ENCODE measurements around the gene SMAD9.
"Not testable (repeated sequence)": the region's sequence is repeated elsewhere in the genome, so short reads cannot be mapped to it uniquely, and the experiment has no call there.

SMAD9 gene

DNA sequence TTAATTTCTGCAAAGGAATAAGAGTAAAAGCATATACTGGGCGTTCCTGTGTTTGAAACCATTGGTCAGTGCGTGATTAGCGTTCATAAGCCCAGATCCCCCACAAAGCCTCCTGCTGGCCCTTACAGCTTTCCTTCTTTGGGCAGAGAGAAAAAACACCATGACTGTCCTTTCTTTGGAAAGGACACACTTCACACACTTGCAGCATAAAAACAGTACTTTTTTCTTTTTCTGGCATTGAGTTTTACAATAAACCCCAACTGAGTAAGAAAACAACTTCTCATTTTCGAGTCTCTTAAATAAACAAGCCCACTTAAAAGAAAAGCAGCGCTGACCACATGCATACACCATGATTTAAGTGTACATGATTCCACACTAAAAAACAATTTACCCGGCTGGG lies 35.8 kb downstream of the SMAD9 start:
- WGBS, 2 experiments (ENCODE audit: insufficient coverage in 2 of 2), result 85 to 100% methylated on average over 4 to 5 of the region's 6 CpGs
- Histone ChIP-seq H3K4me1 (ENCODE audit: control insufficient read depth, insufficient read depth, low read length, poor library complexity, severe bottlenecking) (peaks cover 16% of the 10 kb centered on the region), H3K4me3 (ENCODE audit: extremely low read depth, insufficient read depth, low read length, poor library complexity, severe bottlenecking) (no peak overlapping the region), H3K9me3 (ENCODE audit: control insufficient read depth, low read length) (no peaks in the 10 kb centered on the region), H3K36me3 (ENCODE audit: control insufficient read depth, insufficient read depth, low read length) (peaks cover 6% of the 10 kb centered on the region), H3K27ac (ENCODE audit: low read depth, low read length, severe bottlenecking) (no peak overlapping the region)

DNA sequence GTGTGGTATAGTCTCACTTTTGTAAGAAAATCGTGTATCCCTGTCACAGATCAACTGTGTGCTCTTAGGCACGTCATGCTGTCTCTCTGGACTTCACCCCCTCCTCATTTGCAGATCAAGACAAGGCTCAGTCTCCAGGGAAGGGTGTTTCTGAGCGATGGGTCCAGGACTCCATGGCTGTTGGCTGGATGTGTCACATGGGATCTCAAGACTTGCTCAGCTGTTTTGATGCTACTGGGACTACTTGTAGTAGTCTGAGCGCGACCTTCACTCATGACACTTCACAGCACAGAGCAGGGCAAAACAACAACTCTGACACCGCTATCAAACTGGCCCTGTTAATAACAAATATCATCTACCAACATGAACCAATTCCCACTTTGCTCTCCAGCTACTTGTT lies 36.2 kb downstream of the SMAD9 start:
- Histone ChIP-seq H3K4me1 (ENCODE audit: control insufficient read depth, insufficient read depth, low read length, poor library complexity, severe bottlenecking) (peaks cover 16% of the 10 kb centered on the region), H3K9me3 (ENCODE audit: control insufficient read depth, low read length) (no peaks in the 10 kb centered on the region), H3K36me3 (ENCODE audit: control insufficient read depth, insufficient read depth, low read length) (peaks cover 9% of the 10 kb centered on the region), H3K27ac (ENCODE audit: low read depth, low read length, severe bottlenecking) (no peak overlapping the region), H3K4me3 (ENCODE audit: extremely low read depth, insufficient read depth, low read length, poor library complexity, severe bottlenecking) (no peak overlapping the region)
- WGBS, 2 experiments (ENCODE audit: insufficient coverage in 2 of 2), result 91 to 92% methylated on average over 5 of the region's 6 CpGs

DNA sequence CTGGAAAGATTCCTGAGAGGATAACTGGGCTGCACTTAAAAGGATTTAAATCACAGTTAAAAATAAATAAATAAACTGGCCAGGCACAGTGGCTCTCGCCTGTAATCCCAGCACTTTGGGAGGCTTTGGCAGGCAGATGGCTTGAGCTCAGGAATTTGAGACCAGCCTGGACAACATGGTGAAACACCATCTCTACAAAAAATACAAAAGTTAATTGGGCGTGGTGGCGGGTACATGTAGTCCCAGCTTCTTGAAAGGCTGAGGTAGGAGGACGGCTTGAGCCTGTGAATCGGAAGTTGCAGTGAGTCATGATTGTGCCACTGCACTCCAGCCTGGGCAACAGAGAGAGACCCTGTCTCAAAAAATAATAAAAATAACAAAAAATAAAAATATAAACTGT lies 36.6 kb downstream of the SMAD9 start:
- WGBS, 2 experiments (ENCODE audit: insufficient coverage in 2 of 2), result 83 to 93% methylated on average over 1 to 5 of the region's 5 CpGs
- Histone ChIP-seq H3K4me1 (ENCODE audit: control insufficient read depth, insufficient read depth, low read length, poor library complexity, severe bottlenecking) (peaks cover 15% of the 10 kb centered on the region), H3K36me3 (ENCODE audit: control insufficient read depth, insufficient read depth, low read length) (peaks cover 14% of the 10 kb centered on the region), H3K27ac (ENCODE audit: low read depth, low read length, severe bottlenecking) (peak overlapping the region; percentile 16)
- not testable (repeated sequence) for H3K9me3 ChIP-seq (ENCODE audit: control insufficient read depth, low read length); H3K4me3 ChIP-seq (ENCODE audit: extremely low read depth, insufficient read depth, low read length, poor library complexity, severe bottlenecking)

DNA sequence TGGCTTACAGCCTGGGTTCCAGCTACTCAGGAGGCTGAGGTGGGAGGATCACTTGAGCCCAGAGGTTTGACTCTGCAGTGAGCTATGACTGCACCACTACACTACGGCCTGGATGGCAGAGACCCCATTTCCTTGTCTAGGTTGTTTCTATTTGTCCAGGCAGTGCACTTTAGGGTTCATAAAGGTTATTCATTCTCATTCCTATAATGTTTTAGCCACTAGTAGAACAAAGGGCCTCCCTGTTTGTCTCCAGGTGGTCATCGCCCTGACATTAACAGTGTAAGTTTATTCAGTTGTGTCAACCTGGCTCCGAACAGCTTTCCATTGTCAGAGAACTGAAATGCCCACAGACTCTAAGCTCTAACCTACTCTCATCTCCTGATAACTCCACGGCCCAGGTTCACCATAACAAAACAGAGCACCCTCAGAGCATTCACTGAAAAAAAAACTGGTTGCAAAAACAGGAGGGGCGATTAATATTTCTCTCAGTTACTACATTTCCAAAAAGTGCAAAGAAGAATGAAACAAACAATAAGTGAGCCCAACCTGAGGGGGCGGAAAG lies 37.1 kb downstream of the SMAD9 start:
- WGBS, 2 experiments (ENCODE audit: insufficient coverage in 2 of 2), result 79 to 93% methylated on average over 3 to 4 of the region's 6 CpGs

DNA sequence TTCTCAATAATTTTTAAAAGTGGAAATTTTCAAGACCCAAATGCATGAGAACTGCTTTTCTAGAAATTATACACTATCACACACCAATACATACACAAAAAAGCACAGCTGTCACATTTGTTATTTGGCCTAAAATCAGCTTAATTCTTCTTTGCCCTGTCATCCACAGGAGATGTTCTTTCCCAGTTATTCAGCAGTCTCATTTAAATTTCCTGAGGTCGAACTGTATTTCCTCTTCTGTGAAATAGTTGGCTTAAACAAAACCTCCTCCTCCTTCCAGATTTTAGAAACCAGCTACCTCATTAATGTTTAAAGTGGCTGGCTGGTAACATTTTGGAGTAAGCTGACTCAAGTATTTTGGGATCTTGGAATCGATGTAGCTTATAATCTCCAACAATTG lies 39.1 kb downstream of the SMAD9 start:
- no peak overlapping the region for H3K4me3 ChIP-seq (ENCODE audit: extremely low read depth, insufficient read depth, low read length, poor library complexity, severe bottlenecking)
- peaks cover 10% of the 10 kb centered on the region for H3K4me1 ChIP-seq (ENCODE audit: control insufficient read depth, insufficient read depth, low read length, poor library complexity, severe bottlenecking)
- H3K36me3 ChIP-seq (ENCODE audit: control insufficient read depth, insufficient read depth, low read length), result peaks cover 20% of the 10 kb centered on the region
- no peaks in the 10 kb centered on the region for H3K9me3 ChIP-seq (ENCODE audit: control insufficient read depth, low read length)
- no CpG with 5 or more reads among the region's 2 CpGs for WGBS, 2 experiments (ENCODE audit: insufficient coverage in 2 of 2)
- H3K27ac ChIP-seq (ENCODE audit: low read depth, low read length, severe bottlenecking), result no peak overlapping the region

More for the DNA sequence above, 37.1 kb downstream of the SMAD9 start:
- Histone ChIP-seq H3K27ac (ENCODE audit: low read depth, low read length, severe bottlenecking) (peak overlapping the region; percentile 16), H3K4me1 (ENCODE audit: control insufficient read depth, insufficient read depth, low read length, poor library complexity, severe bottlenecking) (peaks cover 10% of the 10 kb centered on the region), H3K36me3 (ENCODE audit: control insufficient read depth, insufficient read depth, low read length) (peaks cover 17% of the 10 kb centered on the region), H3K4me3 (ENCODE audit: extremely low read depth, insufficient read depth, low read length, poor library complexity, severe bottlenecking) (no peak overlapping the region), H3K9me3 (ENCODE audit: control insufficient read depth, low read length) (no peaks in the 10 kb centered on the region)

DNA sequence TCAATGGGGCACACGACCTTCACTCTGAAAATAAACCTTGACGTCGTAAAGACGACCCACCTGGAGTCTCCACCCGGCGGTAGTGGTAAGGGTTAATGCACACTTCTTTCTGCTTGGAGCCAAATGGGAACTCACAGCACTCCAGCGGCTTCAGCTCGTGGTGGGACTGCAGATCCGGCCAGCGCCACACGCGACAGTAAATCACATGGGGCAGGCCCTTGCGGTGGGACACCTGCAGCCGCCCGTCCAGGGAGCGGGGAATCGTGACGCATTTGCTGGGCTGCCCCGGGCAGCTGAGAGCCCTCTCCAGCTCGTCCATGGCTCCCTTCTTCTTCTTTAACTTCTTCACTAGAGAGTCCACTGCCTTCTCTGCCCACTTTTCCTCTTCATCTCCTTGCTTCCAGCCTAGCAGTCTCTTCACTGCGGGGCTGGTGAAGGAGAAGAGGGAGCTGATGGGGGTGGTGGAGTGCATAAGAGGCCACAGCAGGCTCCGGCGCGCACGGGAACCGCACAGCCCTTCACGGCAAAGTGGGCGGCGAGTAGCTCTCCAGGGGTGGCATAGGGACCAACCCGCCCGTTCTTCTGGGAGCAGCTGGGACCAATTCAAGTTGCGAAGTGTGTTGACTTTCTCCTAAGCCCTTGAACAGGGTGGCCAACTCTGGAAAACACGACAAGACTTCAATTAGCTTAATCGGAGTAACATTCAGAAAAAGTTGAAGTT lies 40.7 kb downstream of the SMAD9 start:
- Histone ChIP-seq H3K4me3 (ENCODE audit: extremely low read depth, insufficient read depth, low read length, poor library complexity, severe bottlenecking) (no peak overlapping the region), H3K4me1 (ENCODE audit: control insufficient read depth, insufficient read depth, low read length, poor library complexity, severe bottlenecking) (peaks cover 9% of the 10 kb centered on the region), H3K27ac (ENCODE audit: low read depth, low read length, severe bottlenecking) (no peak overlapping the region), H3K9me3 (ENCODE audit: control insufficient read depth, low read length) (no peaks in the 10 kb centered on the region), H3K36me3 (ENCODE audit: control insufficient read depth, insufficient read depth, low read length) (peaks cover 22% of the 10 kb centered on the region)
- WGBS, 2 experiments (ENCODE audit: insufficient coverage in 2 of 2), result 95 to 97% methylated on average over 30 of the region's 34 CpGs

DNA sequence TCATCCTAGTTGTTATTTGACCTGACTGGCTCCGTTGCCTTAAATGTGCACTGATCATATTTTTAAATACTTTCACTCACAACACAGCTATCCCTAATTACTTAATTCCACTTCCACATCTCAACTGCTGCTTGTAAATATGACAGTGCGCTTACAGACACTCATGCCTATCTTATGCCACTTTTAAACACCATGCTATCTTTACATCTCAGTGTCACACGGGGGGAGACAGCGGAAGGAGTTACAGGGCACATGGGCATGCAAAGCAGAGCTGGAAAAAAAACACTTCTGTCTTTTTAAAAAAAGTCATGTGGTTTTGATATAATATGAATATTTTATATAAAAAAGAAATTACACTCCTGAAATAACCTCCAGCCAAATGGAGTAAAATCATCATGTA lies 44.1 kb downstream of the SMAD9 start:
- 92 to 100% methylated on average over 1 to 2 of the region's 4 CpGs for WGBS, 2 experiments (ENCODE audit: insufficient coverage in 2 of 2)
- Histone ChIP-seq H3K27ac (ENCODE audit: low read depth, low read length, severe bottlenecking) (no peak overlapping the region), H3K36me3 (ENCODE audit: control insufficient read depth, insufficient read depth, low read length) (peaks cover 41% of the 10 kb centered on the region), H3K9me3 (ENCODE audit: control insufficient read depth, low read length) (no peaks in the 10 kb centered on the region), H3K4me3 (ENCODE audit: extremely low read depth, insufficient read depth, low read length, poor library complexity, severe bottlenecking) (no peak overlapping the region), H3K4me1 (ENCODE audit: control insufficient read depth, insufficient read depth, low read length, poor library complexity, severe bottlenecking) (no peaks in the 10 kb centered on the region)

DNA sequence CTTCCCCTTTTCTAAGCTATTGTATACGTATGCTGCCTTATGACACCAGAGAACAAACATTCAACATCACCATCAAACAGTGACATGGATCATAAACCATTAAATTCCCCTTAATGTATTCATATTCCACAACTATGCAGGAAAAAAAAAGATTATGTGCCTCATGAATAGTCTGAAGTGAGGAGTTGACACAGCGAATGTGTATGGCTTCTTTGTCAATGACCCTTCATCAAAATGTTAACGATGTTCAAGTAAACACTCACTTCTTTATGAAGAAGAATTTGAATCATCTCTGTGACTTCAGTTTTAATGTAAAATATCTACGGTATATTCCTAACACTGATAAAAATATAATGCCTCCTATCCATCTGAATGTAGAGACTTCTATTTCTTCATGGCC lies 44.6 kb downstream of the SMAD9 start:
- Histone ChIP-seq H3K27ac (ENCODE audit: low read depth, low read length, severe bottlenecking) (no peak overlapping the region), H3K9me3 (ENCODE audit: control insufficient read depth, low read length) (no peaks in the 10 kb centered on the region), H3K36me3 (ENCODE audit: control insufficient read depth, insufficient read depth, low read length) (peaks cover 46% of the 10 kb centered on the region), H3K4me1 (ENCODE audit: control insufficient read depth, insufficient read depth, low read length, poor library complexity, severe bottlenecking) (no peaks in the 10 kb centered on the region), H3K4me3 (ENCODE audit: extremely low read depth, insufficient read depth, low read length, poor library complexity, severe bottlenecking) (no peak overlapping the region)
- WGBS, 2 experiments (ENCODE audit: insufficient coverage in 2 of 2), result 100% methylated on average over 1 of the region's 4 CpGs; no CpG with 5 or more reads in 1 of the 2 experiments

DNA sequence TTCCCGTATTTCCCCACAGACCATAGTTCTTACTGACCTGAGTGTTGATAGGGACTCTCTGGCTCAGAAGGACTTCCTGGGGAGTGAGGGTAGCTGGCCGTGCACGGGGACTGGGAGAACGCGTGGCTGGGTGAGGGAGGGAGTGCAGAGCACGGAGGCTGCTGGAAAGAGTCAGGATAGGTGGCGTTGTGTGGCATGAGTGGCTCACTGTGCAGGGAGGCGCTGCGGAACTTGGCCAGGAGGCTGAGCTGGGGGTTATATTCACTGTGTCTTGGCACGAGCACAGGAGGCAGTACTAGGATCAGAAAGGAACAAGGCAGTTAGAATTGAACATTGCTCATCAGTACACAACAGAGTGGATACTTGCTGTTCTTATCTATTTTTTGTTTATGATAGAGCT lies 47.4 kb downstream of the SMAD9 start:
- no peak overlapping the region for H3K4me3 ChIP-seq (ENCODE audit: extremely low read depth, insufficient read depth, low read length, poor library complexity, severe bottlenecking)
- no peaks in the 10 kb centered on the region for H3K9me3 ChIP-seq (ENCODE audit: control insufficient read depth, low read length)
- H3K27ac ChIP-seq (ENCODE audit: low read depth, low read length, severe bottlenecking), result no peak overlapping the region
- H3K4me1 ChIP-seq (ENCODE audit: control insufficient read depth, insufficient read depth, low read length, poor library complexity, severe bottlenecking), result no peaks in the 10 kb centered on the region
- peaks cover 46% of the 10 kb centered on the region for H3K36me3 ChIP-seq (ENCODE audit: control insufficient read depth, insufficient read depth, low read length)
- 72 to 79% methylated on average over 6 to 9 of the region's 10 CpGs for WGBS, 2 experiments (ENCODE audit: insufficient coverage in 2 of 2)

DNA sequence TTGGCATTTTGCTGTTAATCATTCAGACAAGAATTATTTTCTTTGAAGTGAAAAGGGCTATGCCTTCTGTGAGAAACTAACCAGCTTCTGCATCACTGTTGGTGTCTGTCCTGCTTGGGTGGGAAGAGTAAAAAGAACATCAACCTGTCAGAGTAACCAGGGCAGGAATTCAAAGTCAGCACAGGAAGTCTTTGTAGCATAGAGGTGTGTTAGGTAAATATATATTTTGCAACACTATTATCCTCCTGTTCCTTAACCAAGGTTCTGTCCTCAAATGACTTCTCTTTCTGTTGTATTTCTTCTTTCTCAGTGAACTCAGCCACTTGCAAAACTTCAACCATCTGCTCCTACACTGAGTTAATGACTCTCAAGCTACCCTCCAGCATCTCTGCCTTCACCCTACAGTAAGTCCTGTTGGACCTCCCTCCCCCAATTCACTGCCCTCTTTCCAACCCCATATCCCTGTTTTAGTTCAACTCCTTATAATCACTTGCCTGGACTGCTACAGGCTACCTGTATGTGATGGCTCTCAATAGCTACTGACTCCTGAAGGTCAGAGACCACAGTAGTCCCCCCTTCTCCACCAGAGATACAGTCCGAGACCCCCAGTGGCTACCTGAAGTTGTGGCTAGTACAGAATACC lies 49.9 kb downstream of the SMAD9 start:
- no CpG with 5 or more reads among the region's 1 CpG for WGBS, 2 experiments (ENCODE audit: insufficient coverage in 2 of 2)
- Histone ChIP-seq H3K4me3 (ENCODE audit: extremely low read depth, insufficient read depth, low read length, poor library complexity, severe bottlenecking) (no peak overlapping the region), H3K4me1 (ENCODE audit: control insufficient read depth, insufficient read depth, low read length, poor library complexity, severe bottlenecking) (no peaks in the 10 kb centered on the region), H3K36me3 (ENCODE audit: control insufficient read depth, insufficient read depth, low read length) (peaks cover 65% of the 10 kb centered on the region), H3K9me3 (ENCODE audit: control insufficient read depth, low read length) (no peaks in the 10 kb centered on the region), H3K27ac (ENCODE audit: low read depth, low read length, severe bottlenecking) (no peak overlapping the region)

DNA sequence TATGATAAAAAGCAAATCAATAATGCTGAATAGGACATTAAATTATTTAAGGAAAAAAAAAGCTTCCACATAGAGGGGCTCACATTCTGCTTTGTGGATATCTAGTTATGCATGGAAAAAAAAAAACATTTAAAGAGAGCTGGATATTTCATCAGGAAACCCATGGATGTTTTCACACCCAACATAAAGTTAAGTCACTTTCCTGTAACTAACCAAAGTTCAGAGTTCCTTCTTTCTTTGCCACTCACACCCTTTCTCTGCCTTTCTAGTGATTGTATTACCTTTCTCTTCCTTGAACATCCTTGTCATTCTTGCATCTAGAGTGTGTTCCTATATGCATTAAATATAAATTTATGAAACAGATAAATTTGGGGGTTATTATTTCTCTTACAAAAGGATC lies 53.8 kb downstream of the SMAD9 start:
- Histone ChIP-seq H3K27ac (ENCODE audit: low read depth, low read length, severe bottlenecking) (no peak overlapping the region), H3K36me3 (ENCODE audit: control insufficient read depth, insufficient read depth, low read length) (peaks cover 66% of the 10 kb centered on the region), H3K4me1 (ENCODE audit: control insufficient read depth, insufficient read depth, low read length, poor library complexity, severe bottlenecking) (no peaks in the 10 kb centered on the region), H3K4me3 (ENCODE audit: extremely low read depth, insufficient read depth, low read length, poor library complexity, severe bottlenecking) (no peak overlapping the region), H3K9me3 (ENCODE audit: control insufficient read depth, low read length) (no peaks in the 10 kb centered on the region)
